Natural killer cell (primary cell): Measurements from ENCODE around the gene PGP. TPM values are rescaled to one million over a fixed set of nuclear protein-coding genes. Genes with fewer than 3 reads are reported as not detected.

Experiments used
- ATAC-seq, 3 donors: fragments of 150-1000 bp in 2 of 3; fragments of 200-7000 bp in 1 of 3; cut with Tn5 transposase; 1 replicate in 1 of 3; 2 replicates in 2 of 3; pipeline ENCODE4 v1.10.0; 2021; ENCODE audit warnings: mild to moderate bottlenecking in 2 of 3, moderate library complexity in 2 of 3
- DNase-seq, 2 donors: peaks; one replicate each; pipeline versions ENCODE4 v3.0.0 to v3.0.0-alpha.2; 2013 to 2021; ENCODE audit warnings: mixed read lengths in 1 of 2
- H3K27ac ChIP-seq: one replicate; pipeline ENCODE4 v1.5.1; 2013; ENCODE audit warnings: mild to moderate bottlenecking, low read length
- H3K27me3 ChIP-seq: one replicate; pipeline ENCODE4 v1.6.1; 2013; ENCODE audit warnings: low read length; ENCODE audit not compliant: control insufficient read depth, insufficient read depth
- H3K36me3 ChIP-seq: one replicate; pipeline ENCODE4 v1.6.1; 2013; ENCODE audit warnings: low read length; ENCODE audit not compliant: control insufficient read depth, insufficient read depth
- H3K4me1 ChIP-seq: one replicate; pipeline ENCODE4 v1.6.1; 2013; ENCODE audit warnings: low read length; ENCODE audit not compliant: control insufficient read depth, insufficient read depth
- H3K4me3 ChIP-seq: one replicate; pipeline ENCODE4 v1.5.1; 2013; ENCODE audit warnings: low read length
- H3K9me3 ChIP-seq: one replicate; pipeline ENCODE4 v1.6.1; 2013; ENCODE audit warnings: low read length; ENCODE audit not compliant: control insufficient read depth, insufficient read depth
- H3K27ac Mint-ChIP-seq, 2 donors: one replicate each; pipeline ENCODE4 v1.8.0; 2022; ENCODE audit warnings: mild to moderate bottlenecking in 2 of 2, mixed read lengths in 2 of 2, moderate library complexity in 1 of 2
- H3K27me3 Mint-ChIP-seq, 2 donors: one replicate each; pipeline ENCODE4 v1.8.0; 2022; ENCODE audit warnings: low read depth in 2 of 2, mixed read lengths in 2 of 2
- H3K36me3 Mint-ChIP-seq: one replicate; pipeline ENCODE4 v1.8.0; 2022; ENCODE audit warnings: mixed read lengths
- H3K4me1 Mint-ChIP-seq, 2 donors: one replicate each; pipeline ENCODE4 v1.8.0; 2022; ENCODE audit warnings: mixed read lengths in 2 of 2
- H3K4me3 Mint-ChIP-seq: one replicate; pipeline ENCODE4 v1.8.0; 2022; ENCODE audit warnings: mild to moderate bottlenecking, moderate library complexity, mixed read lengths
- H3K9me3 Mint-ChIP-seq, 2 donors: one replicate each; pipeline ENCODE4 v1.8.0; 2022; ENCODE audit warnings: mixed read lengths in 2 of 2
- WGBS: methylation state at CpG from one replicate; pipeline ENCODE4 v1.1.7; 2013; ENCODE audit warnings: missing lambda C conversion rate; ENCODE audit not compliant: insufficient coverage; 5-methylcytosine and 5-hydroxymethylcytosine counted together
- intact Hi-C: fragments of 100-400 bp; cut with micrococcal nuclease; formaldehyde crosslinking; loops from one replicate; pipeline ENCODE4 v1.14.2; 2022
- total RNA-seq, 4 donors: library from RNA; stranded (reverse); fragments of 120-200 nt in 1 of 4; gene quantifications; one replicate each; pipeline versions ENCODE4 v1.2.3 to v1.2.4, GENCODE V29; 2013 to 2022
- TF ChIP-seq, protein P1 (sequence below): fragments of 200-600 bp; IDR thresholded peaks from one replicate; pipeline ENCODE4 v1.8.0; 2022; ENCODE audit warnings: antibody characterized with exemption

PGP gene
- total RNA-seq, 3 donors from 2014 or later (not counting 1 experiment from before 2014, with no cell fraction given), result 9.7 to 12.8 (median 12.4) TPM

DNA sequence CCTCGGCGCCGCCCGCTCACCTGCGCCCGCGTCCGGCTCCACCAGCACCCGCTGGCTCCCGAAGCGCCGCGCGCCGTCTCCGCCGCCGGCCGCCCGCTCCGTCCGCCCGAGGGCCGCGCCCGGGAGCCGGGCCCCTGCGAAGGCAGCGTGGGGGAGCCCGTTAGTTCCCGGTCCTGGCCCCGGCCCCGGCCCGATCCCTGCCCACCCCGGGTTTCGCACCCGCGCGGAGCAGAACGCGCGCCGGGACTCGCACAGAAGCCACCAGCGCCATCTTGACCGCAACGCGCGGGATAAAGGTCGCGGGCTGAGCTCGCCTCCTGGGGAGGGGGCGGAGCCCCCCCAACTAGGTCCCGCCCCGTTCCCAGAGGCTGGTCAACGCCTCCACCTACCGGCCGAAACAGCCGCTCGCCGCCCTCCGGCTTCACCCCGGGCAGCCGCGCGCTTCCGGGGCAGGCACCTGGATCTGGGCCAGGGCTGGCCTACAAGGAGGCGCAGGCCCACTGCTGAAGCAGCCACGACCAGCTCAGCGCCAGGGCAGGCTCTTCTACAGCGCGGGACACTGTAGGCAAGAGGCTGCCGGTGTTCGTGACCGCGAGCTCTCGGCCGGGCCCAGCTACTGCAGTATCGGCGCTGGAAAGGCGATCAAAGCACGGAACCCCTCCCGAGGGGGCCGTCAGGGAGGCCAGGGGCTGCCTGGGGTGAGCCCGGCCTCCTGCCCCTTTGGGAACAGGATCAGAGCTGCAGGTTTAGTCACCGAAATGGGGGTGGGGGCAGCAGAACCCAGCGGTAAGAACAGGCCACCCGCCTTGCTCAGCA lies 36.9 kb upstream of the PGP start, which contains the start of gene ECI1:
Gene ECI1 (minus strand): TSS at position 292 of the 816 bp plus-strand sequence. CDS start 21 bp downstream, at position 271.
- Mint-ChIP-seq H3K36me3 (no peaks in the 10 kb centered on the region), H3K27ac (peak within 1 kb of the TSS; percentile 81 to 85)
- TF ChIP-seq, protein P1, sequence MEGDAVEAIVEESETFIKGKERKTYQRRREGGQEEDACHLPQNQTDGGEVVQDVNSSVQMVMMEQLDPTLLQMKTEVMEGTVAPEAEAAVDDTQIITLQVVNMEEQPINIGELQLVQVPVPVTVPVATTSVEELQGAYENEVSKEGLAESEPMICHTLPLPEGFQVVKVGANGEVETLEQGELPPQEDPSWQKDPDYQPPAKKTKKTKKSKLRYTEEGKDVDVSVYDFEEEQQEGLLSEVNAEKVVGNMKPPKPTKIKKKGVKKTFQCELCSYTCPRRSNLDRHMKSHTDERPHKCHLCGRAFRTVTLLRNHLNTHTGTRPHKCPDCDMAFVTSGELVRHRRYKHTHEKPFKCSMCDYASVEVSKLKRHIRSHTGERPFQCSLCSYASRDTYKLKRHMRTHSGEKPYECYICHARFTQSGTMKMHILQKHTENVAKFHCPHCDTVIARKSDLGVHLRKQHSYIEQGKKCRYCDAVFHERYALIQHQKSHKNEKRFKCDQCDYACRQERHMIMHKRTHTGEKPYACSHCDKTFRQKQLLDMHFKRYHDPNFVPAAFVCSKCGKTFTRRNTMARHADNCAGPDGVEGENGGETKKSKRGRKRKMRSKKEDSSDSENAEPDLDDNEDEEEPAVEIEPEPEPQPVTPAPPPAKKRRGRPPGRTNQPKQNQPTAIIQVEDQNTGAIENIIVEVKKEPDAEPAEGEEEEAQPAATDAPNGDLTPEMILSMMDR, result peak; percentile 38

DNA sequence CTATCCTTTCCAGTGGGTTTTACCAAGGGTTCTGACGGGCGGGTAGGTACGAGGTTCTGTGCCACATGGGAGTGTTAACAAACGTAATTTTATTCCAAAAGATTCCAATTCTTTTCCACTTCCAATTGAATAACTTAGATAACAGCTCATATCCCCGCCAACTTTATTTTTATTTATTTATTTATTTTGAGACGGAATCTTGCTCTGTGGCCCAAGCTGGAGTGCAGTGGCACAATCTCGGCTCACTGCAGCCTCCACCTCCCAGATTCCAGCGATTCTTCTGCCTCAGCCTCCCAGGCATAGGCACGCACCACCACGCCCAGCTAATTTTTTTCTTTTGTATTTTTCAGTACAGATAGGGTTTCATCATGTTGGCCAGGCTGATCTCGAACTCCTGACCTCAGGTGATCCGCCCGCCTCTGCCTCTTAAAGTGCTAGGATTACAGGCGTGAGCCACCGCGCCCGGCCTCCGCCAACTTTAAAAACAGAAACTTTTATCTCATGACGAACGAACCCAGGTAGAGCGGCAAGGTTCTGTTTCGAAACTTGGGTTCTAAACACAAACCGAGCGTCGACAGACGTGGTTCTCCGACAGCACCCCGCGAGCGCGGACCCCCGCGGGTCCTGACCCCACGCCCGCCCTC lies 36.1 kb upstream of the PGP start:
- peak in 1 of 3 donors; percentile 3 for ATAC-seq
- H3K4me1 ChIP-seq, result peaks cover 19% of the 10 kb centered on the region
- peaks cover 25% of the 10 kb centered on the region for H3K36me3 ChIP-seq
- H3K27ac Mint-ChIP-seq, result peak overlapping the region; percentile 81 to 85
- DNase-seq, result peak in 1 of 2 donors; percentile 65
- 14% methylated on average over 34 of the region's 35 CpGs for WGBS
- no peaks in the 10 kb centered on the region for H3K27me3 ChIP-seq
- no peaks in the 10 kb centered on the region for H3K27me3 Mint-ChIP-seq
- H3K4me3 ChIP-seq, result peak overlapping the region; percentile 61
- peak overlapping the region; percentile 90 for H3K4me3 Mint-ChIP-seq
- H3K27ac ChIP-seq, result peak overlapping the region; percentile 71
- intact Hi-C loops, result loop anchor here (1.0 kb wide), 1 partner anchor 27 kb away; the partner anchor contains the start of gene E4F1
- no peaks in the 10 kb centered on the region for H3K9me3 ChIP-seq
- no peaks in the 10 kb centered on the region for H3K9me3 Mint-ChIP-seq
- H3K4me1 Mint-ChIP-seq, result peaks cover 0 to 6% of the 10 kb centered on the region in 2 donors
- no peaks in the 10 kb centered on the region for H3K36me3 Mint-ChIP-seq
- TF ChIP-seq, protein P1, result no peak

More for the DNA sequence above, 36.9 kb upstream of the PGP start, which contains the start of gene ECI1:
- Histone ChIP-seq H3K27ac (peak within 1 kb of the TSS; percentile 71), H3K9me3 (no peaks in the 10 kb centered on the region), H3K27me3 (no peaks in the 10 kb centered on the region), H3K4me3 (peak within 1 kb of the TSS; percentile 61), H3K4me1 (peaks cover 19% of the 10 kb centered on the region), H3K36me3 (peaks cover 25% of the 10 kb centered on the region)
- ATAC-seq (peak; percentile 89 to 95 (median 89)), DNase-seq (peak; percentile 80 to 87)
- Mint-ChIP-seq H3K4me1 (peaks cover 0 to 10% of the 10 kb centered on the region in 2 donors), H3K9me3 (no peaks in the 10 kb centered on the region), H3K4me3 (peak within 1 kb of the TSS; percentile 90), H3K27me3 (no peaks in the 10 kb centered on the region)
- WGBS, result 3% methylated on average over 88 of the region's 88 CpGs
- intact Hi-C loops, result loop anchor here (1.0 kb wide), 1 partner anchor 28 kb away; the partner anchor contains the start of gene E4F1

DNA sequence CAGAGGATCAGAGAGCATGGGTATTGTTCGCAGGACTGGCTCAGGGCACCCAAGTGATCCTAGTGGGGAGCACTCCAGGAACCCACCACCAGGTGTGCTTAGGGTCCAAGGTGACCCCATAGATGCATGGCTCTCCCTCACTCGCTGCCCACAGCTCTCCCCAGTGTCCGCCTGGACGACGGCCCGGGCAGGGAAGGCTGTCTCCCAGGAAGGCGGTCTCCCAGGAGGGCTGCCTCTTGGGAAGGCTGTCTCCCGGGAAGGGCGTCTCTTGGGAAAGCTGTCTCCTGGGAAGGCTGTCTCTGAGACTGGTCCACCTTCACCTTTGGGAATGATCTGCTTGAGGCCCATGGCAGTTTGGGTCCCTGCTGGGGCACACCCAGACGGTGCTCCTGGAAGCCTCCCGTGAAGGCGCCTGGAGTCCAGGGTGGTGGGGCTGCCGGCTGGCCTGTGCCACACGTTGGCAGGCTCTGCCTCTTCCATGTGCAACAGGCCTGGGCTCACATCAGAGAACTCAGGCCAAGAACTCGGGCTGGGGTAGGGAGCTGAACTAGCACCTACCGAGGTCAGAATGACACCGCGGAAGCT lies 31.8 kb upstream of the PGP start:
- Mint-ChIP-seq H3K36me3 (no peaks in the 10 kb centered on the region), H3K27ac (no peak overlapping the region), H3K4me1 (peaks cover 0 to 6% of the 10 kb centered on the region in 2 donors), H3K27me3 (no peaks in the 10 kb centered on the region), H3K9me3 (no peaks in the 10 kb centered on the region), H3K4me3 (no peak overlapping the region)
- Histone ChIP-seq H3K36me3 (peaks cover 29% of the 10 kb centered on the region), H3K9me3 (no peaks in the 10 kb centered on the region), H3K4me1 (peaks cover 10% of the 10 kb centered on the region), H3K27ac (no peak overlapping the region), H3K4me3 (no peak overlapping the region), H3K27me3 (no peaks in the 10 kb centered on the region)
- TF ChIP-seq, protein P1, result no peak
- ATAC-seq (no peak), DNase-seq (no peak)
- intact Hi-C loops, result no loop called here
- 96% methylated on average over 18 of the region's 18 CpGs for WGBS
